GM12874 (cell line): ENCODE results near the gene STARD3NL.

Experiments used
- TF ChIP-seq, protein P1 (sequence below): IDR thresholded peaks from 2 replicates; pipeline ENCODE4 v1.5.1; 2011; ENCODE audit warnings: low read depth, mild to moderate bottlenecking, control low read depth, low read length, moderate library complexity; ENCODE audit not compliant: insufficient read depth

Gene STARD3NL

DNA sequence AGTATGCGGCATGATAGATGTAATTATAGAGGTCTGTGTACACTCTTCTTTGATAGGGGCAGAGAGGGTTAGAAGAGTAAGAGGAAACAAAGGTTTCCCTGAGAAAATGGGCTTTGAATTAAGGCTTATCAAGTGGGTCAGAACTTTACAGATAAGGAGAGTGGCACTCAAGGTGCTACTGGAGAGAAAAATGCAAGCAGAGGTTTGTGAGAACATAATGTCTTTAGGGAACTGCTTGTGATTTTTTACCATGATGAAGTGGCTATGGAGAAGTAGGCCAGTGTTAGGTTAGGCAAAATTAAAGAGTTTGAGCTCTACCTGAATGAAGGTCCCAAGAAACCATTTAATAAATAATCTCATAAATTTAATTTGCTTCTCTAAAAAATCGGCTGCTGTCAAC lies 14.3 kb downstream of the STARD3NL start:
- TF ChIP-seq, protein P1, sequence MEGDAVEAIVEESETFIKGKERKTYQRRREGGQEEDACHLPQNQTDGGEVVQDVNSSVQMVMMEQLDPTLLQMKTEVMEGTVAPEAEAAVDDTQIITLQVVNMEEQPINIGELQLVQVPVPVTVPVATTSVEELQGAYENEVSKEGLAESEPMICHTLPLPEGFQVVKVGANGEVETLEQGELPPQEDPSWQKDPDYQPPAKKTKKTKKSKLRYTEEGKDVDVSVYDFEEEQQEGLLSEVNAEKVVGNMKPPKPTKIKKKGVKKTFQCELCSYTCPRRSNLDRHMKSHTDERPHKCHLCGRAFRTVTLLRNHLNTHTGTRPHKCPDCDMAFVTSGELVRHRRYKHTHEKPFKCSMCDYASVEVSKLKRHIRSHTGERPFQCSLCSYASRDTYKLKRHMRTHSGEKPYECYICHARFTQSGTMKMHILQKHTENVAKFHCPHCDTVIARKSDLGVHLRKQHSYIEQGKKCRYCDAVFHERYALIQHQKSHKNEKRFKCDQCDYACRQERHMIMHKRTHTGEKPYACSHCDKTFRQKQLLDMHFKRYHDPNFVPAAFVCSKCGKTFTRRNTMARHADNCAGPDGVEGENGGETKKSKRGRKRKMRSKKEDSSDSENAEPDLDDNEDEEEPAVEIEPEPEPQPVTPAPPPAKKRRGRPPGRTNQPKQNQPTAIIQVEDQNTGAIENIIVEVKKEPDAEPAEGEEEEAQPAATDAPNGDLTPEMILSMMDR = no peak

DNA sequence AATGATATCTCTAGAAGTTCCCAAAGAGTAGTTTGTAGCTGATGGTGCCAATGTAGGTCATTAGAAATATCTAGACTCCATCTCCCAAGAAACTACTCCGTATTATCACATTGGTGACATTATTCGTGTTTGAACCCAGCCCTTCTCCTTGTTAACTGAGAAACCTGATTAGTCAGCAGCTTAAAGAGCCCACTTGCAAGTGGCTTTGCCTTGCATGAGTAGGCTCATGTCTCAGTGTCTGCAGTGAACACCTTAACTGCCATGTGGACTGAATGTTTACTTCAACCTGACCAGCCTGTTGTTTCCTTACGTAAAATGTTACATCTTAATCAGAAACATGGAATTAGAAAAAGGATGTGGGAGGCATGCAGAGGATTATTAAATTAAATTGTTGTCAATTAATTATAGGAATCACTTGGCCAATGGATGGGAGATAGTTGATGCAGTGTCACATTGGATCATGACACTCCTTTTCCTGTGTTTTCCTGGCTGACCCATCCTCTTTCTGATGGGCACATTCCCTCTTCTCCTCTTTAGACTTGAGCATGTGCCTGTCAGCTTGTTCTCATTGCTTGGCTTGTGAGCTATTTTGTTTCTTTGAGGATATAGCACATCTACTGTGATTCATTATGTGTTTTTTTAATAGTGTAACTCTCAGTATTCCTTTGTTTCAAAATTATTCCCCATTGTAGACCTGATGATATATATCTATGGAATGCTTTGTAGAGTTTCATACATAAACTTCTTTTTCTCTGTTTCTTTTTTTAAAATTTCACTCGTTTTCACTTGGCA lies 18.0 kb downstream of the STARD3NL start:
- TF ChIP-seq, protein P1 = no peak

DNA sequence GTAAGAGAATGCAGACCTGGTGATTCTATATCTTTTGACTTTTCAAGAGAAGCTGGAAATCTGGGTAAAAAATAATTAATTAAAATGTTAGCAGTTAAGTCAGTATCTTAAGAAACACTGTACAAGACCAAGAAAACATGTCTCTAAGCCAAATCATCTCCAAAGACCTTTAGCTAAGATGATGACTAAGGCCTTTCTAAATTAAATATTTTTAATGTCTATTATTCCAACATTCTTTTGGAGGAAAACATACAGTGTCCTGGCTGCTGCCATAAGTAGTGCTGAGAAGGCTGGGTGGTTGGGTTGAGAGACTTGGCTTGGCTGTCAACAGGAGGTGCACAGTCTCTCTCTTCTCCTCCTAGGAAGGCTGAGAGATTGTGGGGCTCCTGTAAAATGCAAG lies 20.3 kb downstream of the STARD3NL start:
- TF ChIP-seq, protein P1 = no peak

DNA sequence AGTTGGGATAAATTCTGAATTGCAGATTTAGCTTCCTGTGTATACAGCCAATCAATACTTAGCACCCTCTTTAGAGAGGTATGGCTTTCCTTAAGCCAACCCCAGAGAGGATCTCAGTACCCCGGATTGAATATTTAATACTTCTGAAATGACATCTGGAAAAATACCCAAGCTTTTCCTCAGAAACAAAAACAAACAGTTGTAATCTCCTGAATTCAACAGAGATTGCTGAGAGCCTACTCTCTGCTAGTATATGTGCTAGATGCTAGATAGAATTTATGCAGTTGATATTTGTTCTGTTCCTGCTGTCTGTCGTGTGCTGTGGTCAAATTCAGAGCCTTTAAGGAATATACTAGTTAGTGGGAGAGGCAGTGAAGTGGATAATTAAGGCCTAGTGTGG lies 21.1 kb downstream of the STARD3NL start:
- TF ChIP-seq, protein P1 = no peak

DNA sequence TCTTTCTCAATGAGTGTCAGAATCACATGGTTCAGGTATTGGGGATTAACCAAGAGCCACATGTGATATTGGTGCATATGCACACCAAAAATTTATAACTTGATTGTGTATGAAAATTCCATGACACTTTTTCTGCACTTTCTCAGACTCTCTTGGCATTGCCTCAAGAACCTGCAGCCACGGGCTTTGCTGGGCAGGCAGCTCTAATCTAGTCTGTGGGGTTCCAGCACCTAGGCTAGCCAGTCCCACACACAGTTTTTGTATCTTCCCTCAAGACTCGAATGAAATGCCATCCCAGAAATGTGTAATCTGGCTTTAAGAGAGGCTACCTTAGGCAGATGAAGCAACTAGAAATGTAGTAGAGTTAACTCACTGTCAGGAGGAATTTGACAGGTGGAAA lies 21.7 kb downstream of the STARD3NL start:
- TF ChIP-seq, protein P1 = no peak

DNA sequence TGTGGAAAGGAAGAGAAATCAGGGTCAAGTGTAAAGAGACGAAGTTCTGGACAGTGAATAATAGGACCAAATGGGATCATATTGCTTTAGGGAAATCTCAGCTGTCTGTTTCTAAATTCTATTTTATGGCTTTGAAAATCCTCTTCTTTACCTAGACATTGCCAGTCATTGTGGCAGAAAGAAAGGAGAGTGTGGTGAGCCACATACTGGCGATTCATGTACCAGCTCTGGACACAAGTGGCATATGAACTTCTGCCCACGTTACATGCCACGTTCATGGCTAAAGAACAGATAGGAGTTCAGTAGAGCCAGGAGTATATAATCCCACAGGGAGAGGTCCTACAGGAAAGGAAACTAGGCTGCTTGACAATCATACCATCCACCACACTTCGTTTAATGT lies 28.0 kb downstream of the STARD3NL start:
- TF ChIP-seq, protein P1 = no peak

DNA sequence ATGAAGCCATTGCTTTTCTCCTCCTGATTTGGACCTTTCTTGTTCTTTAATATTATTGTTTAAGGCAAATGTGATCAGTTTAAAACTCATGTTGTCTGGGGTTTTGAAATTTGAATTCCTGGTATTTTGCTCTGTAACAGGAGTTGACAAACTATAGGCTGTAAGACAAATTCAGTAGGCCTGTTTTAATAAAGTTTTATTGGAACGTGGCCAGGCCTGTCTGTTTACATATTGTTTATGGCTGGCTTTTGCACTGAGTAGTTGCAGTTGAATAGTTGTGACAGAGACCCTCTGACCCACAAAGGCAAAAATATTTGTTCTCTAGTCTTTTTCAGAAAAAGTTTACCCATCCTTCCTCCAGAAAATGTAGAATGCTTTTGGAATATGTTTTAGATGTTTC lies 29.8 kb downstream of the STARD3NL start:
- TF ChIP-seq, protein P1 = no peak
